ENCODE data around the gene IL22RA1. TPM values are rescaled to one million over a fixed set of nuclear protein-coding genes. Genes with fewer than 3 reads are reported as not detected.

Gene IL22RA1
- total and polyA plus RNA-seq, 7 donors: 0.08 to 0.26 (median 0.16) TPM; not detected in 3

DNA sequence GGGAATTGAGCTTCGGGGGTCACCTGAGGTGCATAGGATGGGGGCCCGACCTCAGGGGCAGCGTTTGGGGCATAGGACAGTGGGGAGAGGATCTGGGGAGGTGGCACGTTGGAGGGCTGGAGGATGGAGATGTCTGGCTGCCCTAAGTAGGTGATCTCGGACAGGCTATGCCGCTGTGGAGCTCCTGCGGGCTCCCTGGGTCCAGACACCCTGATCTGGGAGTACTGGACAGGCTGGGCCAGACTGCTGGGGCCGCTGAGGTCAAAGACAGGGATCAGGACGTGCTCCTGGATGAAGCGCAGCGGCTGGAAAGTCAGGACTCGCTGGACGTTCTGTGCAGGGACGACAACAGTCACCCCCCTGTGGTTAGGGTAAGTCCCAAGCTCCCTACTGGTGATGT is 21.5 kb downstream of the IL22RA1 start:
- peaks cover 0 to 1% (median 0%) of the 10 kb centered on the region in 3 donors for H3K27me3 ChIP-seq (ENCODE audit: insufficient read depth in 3 of 3, low read length in 2 of 3)
- peak in 1 of 2 donors; percentile 45 for DNase-seq
- WGBS, 3 donors: 91 to 94% (median 92%) methylated on average over 14 of the region's 14 CpGs
- no peak overlapping the region for H3K27ac ChIP-seq
- no peak for ATAC-seq
- peaks cover 13% of the 10 kb centered on the region for H3K4me1 ChIP-seq
- H3K4me3 ChIP-seq: no peak overlapping the region
- TF ChIP-seq CTCF (IDR thresholded peaks at IDR 0.05): no peak
- no peaks in the 10 kb centered on the region for H3K9me3 ChIP-seq
- intact Hi-C loops (cut with DNase I): no loop called here
- H3K36me3 ChIP-seq (ENCODE audit: insufficient read depth in 1 of 2, low read depth in 1 of 2): no peaks in the 10 kb centered on the region

DNA sequence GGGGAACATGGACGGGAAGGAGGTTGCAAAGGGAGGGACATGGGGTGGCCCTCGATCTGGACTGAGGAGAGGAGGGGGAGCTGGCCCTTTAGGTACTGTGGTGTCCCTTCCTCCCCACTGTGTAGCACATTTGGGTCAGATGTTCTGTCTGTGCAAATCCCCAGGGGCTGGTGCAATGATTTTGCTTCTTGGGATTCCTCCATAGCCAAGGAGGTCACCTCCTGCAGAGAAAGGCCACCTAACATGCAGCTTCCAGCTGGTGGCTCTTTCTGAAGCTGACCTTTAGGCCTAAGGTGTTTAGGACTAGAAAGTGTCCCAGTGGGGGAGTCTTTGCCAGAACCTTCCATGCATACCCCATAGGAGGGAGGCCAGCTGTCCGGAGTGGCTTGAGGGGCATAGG is 22.0 kb downstream of the IL22RA1 start:
- WGBS, 3 donors: 55 to 86% (median 75%) methylated on average over 3 of the region's 3 CpGs
- no peaks in the 10 kb centered on the region for H3K9me3 ChIP-seq
- ATAC-seq (no peak), DNase-seq (peak in 1 of 2 donors; percentile 20)
- no peak overlapping the region for H3K27ac ChIP-seq
- no peaks in the 10 kb centered on the region for H3K36me3 ChIP-seq (ENCODE audit: insufficient read depth in 1 of 2, low read depth in 1 of 2)
- peaks cover 0 to 1% (median 0%) of the 10 kb centered on the region in 3 donors for H3K27me3 ChIP-seq (ENCODE audit: insufficient read depth in 3 of 3, low read length in 2 of 3)
- peaks cover 13% of the 10 kb centered on the region for H3K4me1 ChIP-seq
- H3K4me3 ChIP-seq: no peak overlapping the region
- intact Hi-C loops (cut with DNase I): no loop called here
- TF ChIP-seq CTCF (IDR thresholded peaks at IDR 0.05): no peak

DNA sequence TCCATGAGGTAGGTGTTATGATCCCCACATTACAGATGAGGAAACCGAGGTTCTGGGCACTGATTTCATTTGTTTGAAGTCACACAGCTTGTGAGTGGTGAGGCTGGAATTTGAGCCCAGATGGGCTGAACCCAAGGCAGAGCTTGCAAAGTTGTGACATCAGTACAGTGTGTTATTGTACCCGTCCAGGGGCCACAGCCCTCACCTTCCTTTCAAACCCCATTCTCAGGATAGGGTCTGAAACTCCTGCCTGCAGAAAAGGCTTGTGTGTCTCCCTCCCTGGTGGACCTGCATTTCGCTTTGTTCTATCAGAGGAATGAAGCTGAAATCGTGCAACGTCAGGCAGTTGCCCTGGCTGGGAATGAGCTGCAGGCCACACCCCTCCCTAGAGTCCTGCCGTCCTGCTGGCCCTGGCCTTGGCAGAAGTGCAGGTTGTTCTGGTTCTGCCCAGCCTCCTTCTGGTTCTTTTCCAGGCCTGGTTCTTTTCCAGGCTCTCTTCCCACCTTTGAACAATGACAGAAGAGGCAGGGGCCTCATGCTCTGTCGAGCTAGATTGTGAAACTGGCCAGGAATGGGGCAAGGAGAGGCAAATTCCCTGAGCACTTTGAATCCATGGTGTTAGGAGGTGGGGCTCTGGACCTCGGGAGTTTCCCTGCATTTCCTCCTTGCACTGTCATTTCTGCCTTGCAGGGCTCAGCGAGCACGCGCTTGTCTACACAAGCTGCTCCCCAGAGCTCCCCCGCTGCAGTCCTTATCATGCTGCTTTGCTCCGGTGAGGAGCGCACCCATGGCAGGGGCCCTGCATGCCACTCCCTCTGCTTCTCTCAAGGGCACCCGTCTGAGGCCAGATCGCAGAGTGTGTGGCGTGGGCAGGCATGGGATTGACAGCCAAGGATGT is 22.8 kb downstream of the IL22RA1 start:
- Histone ChIP-seq H3K4me1 (peaks cover 8% of the 10 kb centered on the region), H3K27ac (no peak overlapping the region), H3K4me3 (no peak overlapping the region), H3K27me3 (ENCODE audit: insufficient read depth in 3 of 3, low read length in 2 of 3) (peaks cover 0 to 1% (median 0%) of the 10 kb centered on the region in 3 donors), H3K9me3 (no peaks in the 10 kb centered on the region), H3K36me3 (ENCODE audit: insufficient read depth in 1 of 2, low read depth in 1 of 2) (no peaks in the 10 kb centered on the region)
- 43 to 56% (median 46%) methylated on average over 17 of the region's 17 CpGs for WGBS, 3 donors
- peak in 1 of 2 donors; percentile 46 for DNase-seq
- no peak for TF ChIP-seq CTCF (IDR thresholded peaks at IDR 0.05)
- intact Hi-C loops (cut with DNase I): loop anchor here (10.0 kb wide), 1 partner anchor 165 kb away; the partner anchor contains the start of gene PNRC2 (in 2 of the 2)
- peak; percentile 6 to 59 (median 40) for ATAC-seq

DNA sequence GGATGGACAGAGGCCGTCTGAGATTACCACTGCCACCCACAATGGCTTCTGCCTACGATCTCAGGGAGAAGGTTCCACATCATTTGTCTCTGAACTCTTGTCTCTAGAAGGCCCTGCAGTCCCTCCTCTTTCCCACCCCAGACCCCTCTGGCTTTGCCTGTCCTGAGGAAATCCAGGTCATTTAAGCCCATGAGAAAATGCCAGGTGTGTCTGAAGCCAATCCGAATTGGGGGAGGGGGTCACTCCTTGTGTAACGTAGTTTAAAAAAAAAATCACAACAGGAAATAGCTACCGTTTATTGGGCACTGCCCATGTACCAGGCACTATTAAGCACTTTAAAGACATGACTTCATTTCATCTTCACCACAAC is 23.5 kb downstream of the IL22RA1 start:
- H3K4me1 ChIP-seq: peaks cover 8% of the 10 kb centered on the region
- H3K4me3 ChIP-seq: no peak overlapping the region
- intact Hi-C loops (cut with DNase I): loop anchor here (10.0 kb wide), 1 partner anchor 165 kb away; the partner anchor contains the start of gene PNRC2 (in 2 of the 2)
- no peaks in the 10 kb centered on the region for H3K36me3 ChIP-seq (ENCODE audit: insufficient read depth in 1 of 2, low read depth in 1 of 2)
- DNase-seq (peak in 1 of 2 donors; percentile 22), ATAC-seq (no peak)
- no peaks in the 10 kb centered on the region for H3K9me3 ChIP-seq
- peaks cover 0 to 1% (median 0%) of the 10 kb centered on the region in 3 donors for H3K27me3 ChIP-seq (ENCODE audit: insufficient read depth in 3 of 3, low read length in 2 of 3)
- TF ChIP-seq CTCF (IDR thresholded peaks at IDR 0.05): no peak
- WGBS, 3 donors: 71 to 73% (median 73%) methylated on average over 5 of the region's 5 CpGs
- H3K27ac ChIP-seq: no peak overlapping the region
